ENCODE measurements around the gene CYP27B1. TPM values are rescaled to one million over a fixed set of nuclear protein-coding genes. Genes with fewer than 3 reads are reported as not detected.
"Not testable (repeated sequence)": the region's sequence is repeated elsewhere in the genome, so short reads cannot be mapped to it uniquely, and the experiment has no call there.

CYP27B1 gene
- total and polyA plus RNA-seq, 7 experiments from 2014 or later: 0.20 to 2.6 (median 1.6) TPM; not detected in 1

- ChIA-PET CTCF (no interaction called here), POLR2A (interaction anchor here (0.7 to 1.2 kb wide), 3 partner anchors 18 to 66 kb away, joined by 3 to 5 read pairs (median 3); no protein-coding TSS in a partner anchor)
- Mint-ChIP-seq H3K9me3 (peaks cover 0 to 5% (median 0%) of the 10 kb centered on the region in 11 donors), H3K4me3 (no peak overlapping the region), H3K27me3 (peaks cover 0 to 3% (median 0%) of the 10 kb centered on the region in 5 donors), H3K4me1 (peaks cover 28 to 49% (median 41%) of the 10 kb centered on the region in 7 donors), H3K36me3 (peaks cover 0 to 8% (median 0%) of the 10 kb centered on the region in 5 donors), H3K27ac (no peak overlapping the region)
- no peak overlapping the region for H3K4me3 ChIP-seq (ENCODE audit: low read length)
- no peaks in the 10 kb centered on the region for H3K27me3 ChIP-seq (ENCODE audit: control insufficient read depth in 2 of 2, insufficient read depth in 2 of 2, low read length in 2 of 2)
- DNase-seq (no peak), ATAC-seq (no peak)
- H3K4me1 ChIP-seq (ENCODE audit: control insufficient read depth in 2 of 2, insufficient read depth in 2 of 2, low read length in 2 of 2): peaks cover 23 to 29% of the 10 kb centered on the region in 2 donors
- H3K9me3 ChIP-seq (ENCODE audit: control insufficient read depth in 2 of 3, low read length in 3 of 3): no peaks in the 10 kb centered on the region
- intact Hi-C loops (cut with micrococcal nuclease): no loop called here
- H3K36me3 ChIP-seq (ENCODE audit: control insufficient read depth in 2 of 3, insufficient read depth in 3 of 3, low read length in 3 of 3): no peaks in the 10 kb centered on the region
- no peak overlapping the region for H3K27ac ChIP-seq (ENCODE audit: low read depth, low read length)
Observed at GRCh38 chr12:57777367-57777766, 10.5 kb upstream of the CYP27B1 start.

GRCh38 chr12:57776247-57776587, 9.3 kb upstream of the CYP27B1 start:
- H3K4me1 Mint-ChIP-seq: peaks cover 23 to 45% (median 37%) of the 10 kb centered on the region in 7 donors
- H3K36me3 ChIP-seq (ENCODE audit: control insufficient read depth in 2 of 3, insufficient read depth in 3 of 3, low read length in 3 of 3): peaks cover 0 to 3% (median 0%) of the 10 kb centered on the region in 3 experiments
- ATAC-seq: no peak
- CTCF ChIA-PET: no interaction called here
- H3K27me3 ChIP-seq (ENCODE audit: control insufficient read depth in 2 of 2, insufficient read depth in 2 of 2, low read length in 2 of 2): no peaks in the 10 kb centered on the region
- no peak overlapping the region for H3K4me3 ChIP-seq (ENCODE audit: low read length)
- no peak overlapping the region for H3K4me3 Mint-ChIP-seq
- H3K36me3 Mint-ChIP-seq: peaks cover 0 to 9% (median 0%) of the 10 kb centered on the region in 5 donors
- peak overlapping the region in 1 of 9 donors; percentile 86 for H3K27ac Mint-ChIP-seq
- intact Hi-C loops (cut with micrococcal nuclease): no loop called here
- no peak for DNase-seq
- peaks cover 0 to 3% (median 0%) of the 10 kb centered on the region in 5 donors for H3K27me3 Mint-ChIP-seq
- no peaks in the 10 kb centered on the region for H3K9me3 Mint-ChIP-seq
- POLR2A ChIA-PET: interaction anchor here (1.2 kb wide), 2 partner anchors 12 to 17 kb away, joined by 3 to 5 read pairs; no protein-coding TSS in a partner anchor
- H3K27ac ChIP-seq (ENCODE audit: low read depth, low read length): no peak overlapping the region
- H3K4me1 ChIP-seq (ENCODE audit: control insufficient read depth in 2 of 2, insufficient read depth in 2 of 2, low read length in 2 of 2): peaks cover 15 to 23% of the 10 kb centered on the region in 2 donors
- H3K9me3 ChIP-seq (ENCODE audit: control insufficient read depth in 2 of 3, low read length in 3 of 3): no peaks in the 10 kb centered on the region

GRCh38 chr12:57775563-57776246, 8.8 kb upstream of the CYP27B1 start:
- H3K9me3 ChIP-seq (ENCODE audit: control insufficient read depth in 2 of 3, low read length in 3 of 3): no peaks in the 10 kb centered on the region
- ATAC-seq (no peak), DNase-seq (no peak)
- no peak overlapping the region for H3K4me3 ChIP-seq (ENCODE audit: low read length)
- POLR2A ChIA-PET: interaction anchor here (1.1 to 1.2 kb wide), 2 partner anchors 10 to 11 kb away, joined by 3 to 5 read pairs; no protein-coding TSS in a partner anchor
- CTCF ChIA-PET: interaction anchor here (0.6 kb wide), 1 partner anchor 190 kb away, joined by 4 read pairs; no protein-coding TSS in a partner anchor
- peaks cover 0 to 9% (median 0%) of the 10 kb centered on the region in 5 donors for H3K36me3 Mint-ChIP-seq
- H3K4me1 Mint-ChIP-seq: peaks cover 24 to 45% (median 35%) of the 10 kb centered on the region in 7 donors
- H3K27ac Mint-ChIP-seq: peak overlapping the region in 3 of 9 donors; percentile 2 to 86 (median 5)
- H3K27ac ChIP-seq (ENCODE audit: low read depth, low read length): no peak overlapping the region
- H3K27me3 Mint-ChIP-seq: peaks cover 0 to 3% (median 0%) of the 10 kb centered on the region in 5 donors
- H3K9me3 Mint-ChIP-seq: no peaks in the 10 kb centered on the region
- no peaks in the 10 kb centered on the region for H3K27me3 ChIP-seq (ENCODE audit: control insufficient read depth in 2 of 2, insufficient read depth in 2 of 2, low read length in 2 of 2)
- H3K4me3 Mint-ChIP-seq: peak overlapping the region in 4 of 10 donors; percentile 8 to 54 (median 30)
- H3K36me3 ChIP-seq (ENCODE audit: control insufficient read depth in 2 of 3, insufficient read depth in 3 of 3, low read length in 3 of 3): peaks cover 0 to 3% (median 0%) of the 10 kb centered on the region in 3 experiments
- peaks cover 12 to 22% of the 10 kb centered on the region in 2 donors for H3K4me1 ChIP-seq (ENCODE audit: control insufficient read depth in 2 of 2, insufficient read depth in 2 of 2, low read length in 2 of 2)
- intact Hi-C loops (cut with micrococcal nuclease): no loop called here

- Mint-ChIP-seq H3K27ac (no peak overlapping the region), H3K9me3 (no peaks in the 10 kb centered on the region), H3K4me3 (peak overlapping the region in 1 of 10 donors; percentile 48), H3K27me3 (peaks cover 0 to 3% (median 0%) of the 10 kb centered on the region in 5 donors), H3K4me1 (peaks cover 20 to 42% (median 34%) of the 10 kb centered on the region in 7 donors), H3K36me3 (peaks cover 0 to 13% (median 0%) of the 10 kb centered on the region in 5 donors)
- DNase-seq (no peak), ATAC-seq (no peak)
- Histone ChIP-seq H3K4me3 (ENCODE audit: low read length) (no peak overlapping the region), H3K27me3 (ENCODE audit: control insufficient read depth in 2 of 2, insufficient read depth in 2 of 2, low read length in 2 of 2) (no peaks in the 10 kb centered on the region), H3K27ac (ENCODE audit: low read depth, low read length) (no peak overlapping the region), H3K4me1 (ENCODE audit: control insufficient read depth in 2 of 2, insufficient read depth in 2 of 2, low read length in 2 of 2) (peaks cover 6 to 16% of the 10 kb centered on the region in 2 donors), H3K36me3 (ENCODE audit: control insufficient read depth in 2 of 3, insufficient read depth in 3 of 3, low read length in 3 of 3) (peaks cover 0 to 3% (median 0%) of the 10 kb centered on the region in 3 experiments), H3K9me3 (ENCODE audit: control insufficient read depth in 2 of 3, low read length in 3 of 3) (no peaks in the 10 kb centered on the region)
- POLR2A ChIA-PET: interaction anchor here (1.1 to 1.2 kb wide), 2 partner anchors 10 to 11 kb away, joined by 3 to 5 read pairs; no protein-coding TSS in a partner anchor
- intact Hi-C loops (cut with micrococcal nuclease): no loop called here
- CTCF ChIA-PET: interaction anchor here (0.6 to 1.3 kb wide), 2 partner anchors 18 to 190 kb away, joined by 4 read pairs; no protein-coding TSS in a partner anchor
Observed at GRCh38 chr12:57775044-57775443, 8.2 kb upstream of the CYP27B1 start.

- POLR2A ChIA-PET: interaction anchor here (1.1 kb wide), 1 partner anchor 11 kb away, joined by 3 read pairs; no protein-coding TSS in a partner anchor
- H3K9me3 Mint-ChIP-seq; ATAC-seq; H3K27ac Mint-ChIP-seq; DNase-seq; H3K36me3 ChIP-seq (ENCODE audit: control insufficient read depth in 2 of 3, insufficient read depth in 3 of 3, low read length in 3 of 3); H3K27ac ChIP-seq (ENCODE audit: low read depth, low read length); H3K4me3 Mint-ChIP-seq; intact Hi-C loops (cut with micrococcal nuclease); H3K9me3 ChIP-seq (ENCODE audit: control insufficient read depth in 2 of 3, low read length in 3 of 3); H3K4me3 ChIP-seq (ENCODE audit: low read length); H3K27me3 Mint-ChIP-seq; H3K27me3 ChIP-seq (ENCODE audit: control insufficient read depth in 2 of 2, insufficient read depth in 2 of 2, low read length in 2 of 2): not testable (repeated sequence)
- H3K4me1 ChIP-seq (ENCODE audit: control insufficient read depth in 2 of 2, insufficient read depth in 2 of 2, low read length in 2 of 2): peaks cover 6 to 11% of the 10 kb centered on the region in 2 donors
- peaks cover 0 to 13% (median 3%) of the 10 kb centered on the region in 5 donors for H3K36me3 Mint-ChIP-seq
- peaks cover 24 to 42% (median 30%) of the 10 kb centered on the region in 7 donors for H3K4me1 Mint-ChIP-seq
- CTCF ChIA-PET: interaction anchor here (0.6 to 1.3 kb wide), 2 partner anchors 18 to 662 kb away, joined by 3 to 4 read pairs; no protein-coding TSS in a partner anchor
Observed at GRCh38 chr12:57774634-57775033, 7.8 kb upstream of the CYP27B1 start.

GRCh38 chr12:57772429-57773322, 5.8 kb upstream of the CYP27B1 start, which contains the start of gene EEF1AKMT3:
Gene EEF1AKMT3 (plus strand): TSS chr12:57772614. CDS start chr12:57772725, 111 bp downstream.
- peaks cover 0 to 18% (median 0%) of the 10 kb centered on the region in 3 experiments for H3K36me3 ChIP-seq (ENCODE audit: control insufficient read depth in 2 of 3, insufficient read depth in 3 of 3, low read length in 3 of 3)
- ATAC-seq (peak; percentile 13), DNase-seq (peak in 1 of 9 donors; percentile 10)
- Mint-ChIP-seq H3K27me3 (peaks cover 0 to 3% (median 0%) of the 10 kb centered on the region in 5 donors), H3K36me3 (peaks cover 0 to 14% (median 5%) of the 10 kb centered on the region in 5 donors), H3K4me1 (peaks cover 20 to 34% (median 24%) of the 10 kb centered on the region in 7 donors), H3K9me3 (no peaks in the 10 kb centered on the region), H3K27ac (peak within 1 kb of the TSS; percentile 74 to 98 (median 97)), H3K4me3 (peak within 1 kb of the TSS; percentile 88 to 97 (median 94))
- peak within 1 kb of the TSS; percentile 99 for H3K4me3 ChIP-seq (ENCODE audit: low read length)
- H3K27me3 ChIP-seq (ENCODE audit: control insufficient read depth in 2 of 2, insufficient read depth in 2 of 2, low read length in 2 of 2): no peaks in the 10 kb centered on the region
- intact Hi-C loops (cut with micrococcal nuclease): loop anchor here (1.0 kb wide), 7 partner anchors 10 to 1304 kb away; partner anchors contain the start of genes TSFM (in 2 of the 2), ATP23 (in 1 of the 2), CDK4 (in 1 of the 2) and GLI1 (in 1 of the 2)
- ChIA-PET POLR2A (interaction anchor here (0.7 to 1.3 kb wide), 6 partner anchors 8 to 124 kb away, joined by 3 to 7 read pairs (median 3); no protein-coding TSS in a partner anchor), CTCF (interaction anchor here (0.6 to 1.8 kb wide), 5 partner anchors 10 to 129 kb away, joined by 3 to 10 read pairs (median 8); partner anchors contain the start of genes TSFM and TSPAN31)
- H3K4me1 ChIP-seq (ENCODE audit: control insufficient read depth in 2 of 2, insufficient read depth in 2 of 2, low read length in 2 of 2): peaks cover 6 to 10% of the 10 kb centered on the region in 2 donors
- H3K27ac ChIP-seq (ENCODE audit: low read depth, low read length): peak within 1 kb of the TSS; percentile 90
- H3K9me3 ChIP-seq (ENCODE audit: control insufficient read depth in 2 of 3, low read length in 3 of 3): no peaks in the 10 kb centered on the region
